ENCODE measurements around the gene WDTC1.

WDTC1 gene

GRCh38 chr1:27342778-27343638, 108.6 kb downstream of the WDTC1 start:
- no peaks in the 10 kb centered on the region for H4K20me1 ChIP-seq (ENCODE audit: insufficient read depth, low read length)
- H3K79me2 ChIP-seq (ENCODE audit: low read length), result no peaks in the 10 kb centered on the region
- H3K9ac ChIP-seq (ENCODE audit: low read length), result no peak overlapping the region
- H3K9me2 ChIP-seq (replicated peaks; ENCODE audit: insufficient read depth, low read length), result no peaks in the 10 kb centered on the region
- peak overlapping the region; percentile 99; the same call in 1 of the 2 replicates for H3K4me2 ChIP-seq (ENCODE audit: low read depth, low read length)
- H3F3A ChIP-seq (ENCODE audit: insufficient read depth, low read length), result no peaks in the 10 kb centered on the region
- peaks cover 13% of the 10 kb centered on the region for H3K4me1 ChIP-seq (ENCODE audit: low read length)
- no peak for DNase-seq
- no peaks in the 10 kb centered on the region for H3K9me3 ChIP-seq (replicated peaks; ENCODE audit: insufficient read depth, low read length)
- TF ChIP-seq, protein P1, sequence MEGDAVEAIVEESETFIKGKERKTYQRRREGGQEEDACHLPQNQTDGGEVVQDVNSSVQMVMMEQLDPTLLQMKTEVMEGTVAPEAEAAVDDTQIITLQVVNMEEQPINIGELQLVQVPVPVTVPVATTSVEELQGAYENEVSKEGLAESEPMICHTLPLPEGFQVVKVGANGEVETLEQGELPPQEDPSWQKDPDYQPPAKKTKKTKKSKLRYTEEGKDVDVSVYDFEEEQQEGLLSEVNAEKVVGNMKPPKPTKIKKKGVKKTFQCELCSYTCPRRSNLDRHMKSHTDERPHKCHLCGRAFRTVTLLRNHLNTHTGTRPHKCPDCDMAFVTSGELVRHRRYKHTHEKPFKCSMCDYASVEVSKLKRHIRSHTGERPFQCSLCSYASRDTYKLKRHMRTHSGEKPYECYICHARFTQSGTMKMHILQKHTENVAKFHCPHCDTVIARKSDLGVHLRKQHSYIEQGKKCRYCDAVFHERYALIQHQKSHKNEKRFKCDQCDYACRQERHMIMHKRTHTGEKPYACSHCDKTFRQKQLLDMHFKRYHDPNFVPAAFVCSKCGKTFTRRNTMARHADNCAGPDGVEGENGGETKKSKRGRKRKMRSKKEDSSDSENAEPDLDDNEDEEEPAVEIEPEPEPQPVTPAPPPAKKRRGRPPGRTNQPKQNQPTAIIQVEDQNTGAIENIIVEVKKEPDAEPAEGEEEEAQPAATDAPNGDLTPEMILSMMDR (IDR thresholded peaks at IDR 0.05; ENCODE audit: low read length), result no peak
- no peak for TF ChIP-seq EZH2 (optimal IDR thresholded peaks at IDR 0.05; ENCODE audit: low read depth, low read length)
- TF ChIP-seq EZH2phosphoT487 (IDR thresholded peaks at IDR 0.05; ENCODE audit: low read length), result no peak
- no peak overlapping the region for H3K4me3 ChIP-seq (ENCODE audit: low read length)
- H2AFZ ChIP-seq (ENCODE audit: low read length), result no peak overlapping the region; the same call in 1 of the 2 replicates
- H3K27me3 ChIP-seq (replicated peaks; ENCODE audit: insufficient read depth, low read length), result no peaks in the 10 kb centered on the region
- no peak overlapping the region for H3K27ac ChIP-seq (ENCODE audit: low read length)
- H3K36me3 ChIP-seq (replicated peaks; ENCODE audit: insufficient read depth, low read length), result no peaks in the 10 kb centered on the region

GRCh38 chr1:27343639-27344025, 109.2 kb downstream of the WDTC1 start:
- H3K9me2 ChIP-seq (replicated peaks; ENCODE audit: insufficient read depth, low read length), result no peaks in the 10 kb centered on the region
- H4K20me1 ChIP-seq (ENCODE audit: insufficient read depth, low read length), result no peaks in the 10 kb centered on the region
- no peaks in the 10 kb centered on the region for H3K79me2 ChIP-seq (ENCODE audit: low read length)
- H3K4me2 ChIP-seq (ENCODE audit: low read depth, low read length), result no peak overlapping the region
- no peak for DNase-seq
- H3K9me3 ChIP-seq (replicated peaks; ENCODE audit: insufficient read depth, low read length), result no peaks in the 10 kb centered on the region
- no peaks in the 10 kb centered on the region for H3K27me3 ChIP-seq (replicated peaks; ENCODE audit: insufficient read depth, low read length)
- no peak overlapping the region for H3K9ac ChIP-seq (ENCODE audit: low read length)
- no peaks in the 10 kb centered on the region for H3K36me3 ChIP-seq (replicated peaks; ENCODE audit: insufficient read depth, low read length)
- no peak overlapping the region for H3K27ac ChIP-seq (ENCODE audit: low read length)
- H3F3A ChIP-seq (ENCODE audit: insufficient read depth, low read length), result no peaks in the 10 kb centered on the region
- H3K4me3 ChIP-seq (ENCODE audit: low read length), result no peak overlapping the region
- TF ChIP-seq, protein P1 (IDR thresholded peaks at IDR 0.05; ENCODE audit: low read length), result no peak
- TF ChIP-seq EZH2 (optimal IDR thresholded peaks at IDR 0.05; ENCODE audit: low read depth, low read length) (no peak), EZH2phosphoT487 (IDR thresholded peaks at IDR 0.05; ENCODE audit: low read length) (no peak)
- peaks cover 13% of the 10 kb centered on the region for H3K4me1 ChIP-seq (ENCODE audit: low read length)
- no peak overlapping the region for H2AFZ ChIP-seq (ENCODE audit: low read length)

DNA sequence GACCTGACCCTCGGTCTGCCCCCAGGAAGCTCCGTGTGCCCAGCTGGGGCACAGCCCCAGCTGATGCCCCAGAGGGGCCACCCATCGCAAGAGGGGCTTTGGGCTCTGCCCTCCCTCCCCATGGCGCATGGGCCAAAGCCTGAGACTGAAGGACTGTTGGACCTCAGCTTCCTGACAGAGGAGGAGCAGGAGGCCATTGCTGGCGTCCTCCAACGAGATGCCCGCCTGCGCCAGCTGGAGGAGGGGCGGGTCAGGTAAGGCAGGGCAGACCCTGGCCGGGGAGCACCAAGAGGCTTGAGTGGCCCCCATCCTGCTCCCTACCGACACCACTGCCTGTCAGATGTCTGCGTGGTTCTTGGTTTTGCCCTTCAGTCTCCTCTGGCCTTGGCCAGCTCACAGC, 110.8 kb downstream of the WDTC1 start:
- TF ChIP-seq, protein P1 (IDR thresholded peaks at IDR 0.05; ENCODE audit: low read length), result no peak
- TF ChIP-seq EZH2phosphoT487 (IDR thresholded peaks at IDR 0.05; ENCODE audit: low read length) (no peak), EZH2 (optimal IDR thresholded peaks at IDR 0.05; ENCODE audit: low read depth, low read length) (no peak)
- H3K36me3 ChIP-seq (replicated peaks; ENCODE audit: insufficient read depth, low read length), result no peaks in the 10 kb centered on the region
- no peaks in the 10 kb centered on the region for H3F3A ChIP-seq (ENCODE audit: insufficient read depth, low read length)
- H2AFZ ChIP-seq (ENCODE audit: low read length), result no peak overlapping the region
- no peak overlapping the region for H3K4me2 ChIP-seq (ENCODE audit: low read depth, low read length)
- no peaks in the 10 kb centered on the region for H4K20me1 ChIP-seq (ENCODE audit: insufficient read depth, low read length)
- no peak overlapping the region for H3K9ac ChIP-seq (ENCODE audit: low read length)
- peaks cover 13% of the 10 kb centered on the region for H3K4me1 ChIP-seq (ENCODE audit: low read length)
- H3K27me3 ChIP-seq (replicated peaks; ENCODE audit: insufficient read depth, low read length), result no peaks in the 10 kb centered on the region
- no peak for DNase-seq
- no peaks in the 10 kb centered on the region for H3K79me2 ChIP-seq (ENCODE audit: low read length)
- H3K9me3 ChIP-seq (replicated peaks; ENCODE audit: insufficient read depth, low read length), result no peaks in the 10 kb centered on the region
- no peak overlapping the region for H3K4me3 ChIP-seq (ENCODE audit: low read length)
- H3K27ac ChIP-seq (ENCODE audit: low read length), result no peak overlapping the region
- no peaks in the 10 kb centered on the region for H3K9me2 ChIP-seq (replicated peaks; ENCODE audit: insufficient read depth, low read length)

Data from MM.1S (cell line).